A549 (cell line): Measurements from ENCODE around the gene GLIPR1L1. TPM values are rescaled to one million over a fixed set of nuclear protein-coding genes. Genes with fewer than 3 reads are reported as not detected.

ENCODE experiments used
- ATAC-seq, 2 experiments: fragments of 200-7000 bp in 1 of 2; fragments of >200 bp in 1 of 2; cut with Nextera tagmentation in 1 of 2; cut with Tn5 transposase in 1 of 2; 3 replicates each; pipeline versions ENCODE4 v1.8.0 to v1.9.1; 2018 to 2020; ENCODE audit warnings: mild to moderate bottlenecking in 1 of 2, moderate library complexity in 1 of 2
- CTCF ChIA-PET: fragments of 300-600 bp; sonication (Branson Sonifier 250); formaldehyde crosslinking; extraction: SDS; loops from one replicate; lab custom pipeline; 2021; ENCODE audit warnings: antibody characterized with exemption, inconsistent platforms; lab: Yijun Ruan, JAX
- POLR2A ChIA-PET: fragments of 350-600 bp; formaldehyde crosslinking; extraction: SDS; loops from one replicate; lab custom pipeline; 2021; ENCODE audit warnings: antibody characterized with exemption, inconsistent platforms; lab: Yijun Ruan, JAX
- DNase-seq, 2 experiments: peaks; one replicate each; pipeline versions ENCODE4 v3.0.0 to v3.0.0-alpha.2; 2011 to 2016; ENCODE audit warnings: low read depth in 1 of 2, low spot score in 1 of 2
- FAIRE-seq: peaks from 2 replicates; lab custom pipeline; 2011; peaks lifted over from hg19 to GRCh38; lab: Jason Lieb, UNC
- H3K27ac ChIP-seq, 2 experiments: fragments of >200 bp; sonication (Bioruptor Twin); formaldehyde crosslinking; 3 replicates each; pipeline ENCODE4 v1.5.1; 2016 to 2017
- H3K4me1 ChIP-seq: fragments of >200 bp; sonication (Bioruptor Twin); formaldehyde crosslinking; 3 replicates; pipeline ENCODE4 v1.6.1; 2016
- H3K4me2 ChIP-seq: fragments of >200 bp; sonication (Bioruptor Twin); formaldehyde crosslinking; 3 replicates; pipeline ENCODE4 v1.6.1; 2016
- H3K4me3 ChIP-seq: fragments of >200 bp; sonication (Bioruptor Twin); formaldehyde crosslinking; 3 replicates; pipeline ENCODE4 v1.5.1; 2016
- H3K9me3 ChIP-seq: fragments of >200 bp; sonication (Bioruptor Twin); formaldehyde crosslinking; 3 replicates; pipeline ENCODE4 v1.6.1; 2016
- CBX2 ChIP-seq: fragments of 200-600 bp; sonication (generic); IDR thresholded peaks from 2 replicates; pipeline ENCODE4 v1.6.1; 2016; ENCODE audit warnings: low read depth, mild to moderate bottlenecking, borderline replicate concordance
- CBX8 ChIP-seq: fragments of 200-600 bp; sonication (generic); IDR thresholded peaks from 2 replicates; pipeline ENCODE4 v1.6.1; 2016
- ESRRA ChIP-seq: fragments of 150-350 bp; IDR thresholded peaks from 2 replicates; pipeline ENCODE4 v1.6.1; 2014; ENCODE audit warnings: mild to moderate bottlenecking, low read length, borderline replicate concordance
- FOXS1 ChIP-seq: fragments of 250-450 bp; sonication (Bioruptor Pico); IDR thresholded peaks from 2 replicates; pipeline ENCODE4 v1.5.0; 2020; ENCODE audit warnings: mild to moderate bottlenecking, moderate library complexity
- HOXB13 ChIP-seq: fragments of 250-450 bp; sonication (Bioruptor Pico); IDR thresholded peaks from 2 replicates; pipeline ENCODE4 v1.5.0; 2020; ENCODE audit warnings: low read depth, mild to moderate bottlenecking, moderate library complexity
- JUN ChIP-seq, 2 experiments: fragments of >200 bp; sonication (Bioruptor Twin); formaldehyde crosslinking; IDR thresholded peaks; 2 replicates in 1 of 2; 3 replicates in 1 of 2; pipeline ENCODE4 v1.6.1; 2016 to 2017
- KDM1A ChIP-seq: fragments of 200-600 bp; sonication (generic); IDR thresholded peaks from 2 replicates; pipeline ENCODE4 v1.6.1; 2016; ENCODE audit warnings: low read depth, mild to moderate bottlenecking
- MAZ ChIP-seq: fragments of 150-350 bp; IDR thresholded peaks from 2 replicates; pipeline ENCODE4 v1.6.1; 2014; ENCODE audit warnings: antibody characterized with exemption, low read depth, low read length, borderline replicate concordance
- MYC ChIP-seq: IDR thresholded peaks from 2 replicates; pipeline ENCODE4 v1.6.1; 2012; ENCODE audit warnings: mild to moderate bottlenecking, inconsistent platforms, low read length, improper control_type of control experiment, borderline replicate concordance
- NPAS2 ChIP-seq: fragments of 250-450 bp; sonication (Bioruptor Pico); IDR thresholded peaks from 2 replicates; pipeline ENCODE4 v1.8.0; 2022; ENCODE audit warnings: mild to moderate bottlenecking, moderate library complexity, borderline replicate concordance
- NR3C1 ChIP-seq: fragments of >200 bp; sonication (Bioruptor Twin); formaldehyde crosslinking; IDR thresholded peaks from 3 replicates; pipeline ENCODE4 v1.6.1; 2017
- PHF8 ChIP-seq: fragments of 200-600 bp; sonication (generic); IDR thresholded peaks from 2 replicates; pipeline ENCODE4 v1.6.1; 2016; ENCODE audit warnings: low read depth, mild to moderate bottlenecking, antibody characterized with exemption, moderate library complexity, borderline replicate concordance
- POLR2A ChIP-seq: IDR thresholded peaks from 2 replicates; pipeline ENCODE4 v1.6.1; 2012; ENCODE audit warnings: mild to moderate bottlenecking, low read length
- POLR2AphosphoS2 ChIP-seq: conservative IDR thresholded peaks from 2 replicates; pipeline ENCODE4 v1.6.1; 2012; ENCODE audit warnings: low read length, improper control_type of control experiment, inconsistent platforms
- SREBF2 ChIP-seq: fragments of 450-650 bp; IDR thresholded peaks from 2 replicates; pipeline ENCODE4 v1.6.1; 2014; ENCODE audit warnings: mild to moderate bottlenecking, moderate library complexity
- TFCP2L1 ChIP-seq: fragments of 250-450 bp; sonication (Bioruptor Pico); IDR thresholded peaks from 2 replicates; pipeline ENCODE4 v1.5.0; 2021; ENCODE audit warnings: mild to moderate bottlenecking
- ZC3H11A ChIP-seq: fragments of 450-650 bp; IDR thresholded peaks from 2 replicates; pipeline ENCODE4 v1.6.1; 2014; ENCODE audit warnings: antibody characterized with exemption, mild to moderate bottlenecking
- WGBS: methylation state at CpG from one replicate; pipeline ENCODE4 v1.1.6; 2017; ENCODE audit errors: missing lambda C conversion rate; 5-methylcytosine and 5-hydroxymethylcytosine counted together
- polyA plus RNA-seq, 4 experiments: library from polyadenylated mRNA; depleted of rRNA in 3 of 4; stranded (reverse); fragments of >200 nt; fragmentation: RNase III in 1 of 4; extraction: RNeasy Plus Mini Kit Qiagen cat#74134 plus additional on column Dnase treatment in 1 of 4; gene quantifications; 2 replicates in 3 of 4; 3 replicates in 1 of 4; pipeline ENCODE4 v1.2.3, GENCODE V29; 2011 to 2017
- TF ChIP-seq, protein P1 (sequence below): fragments of >200 bp; sonication (Bioruptor Twin); formaldehyde crosslinking; IDR thresholded peaks from 3 replicates; pipeline ENCODE4 v1.6.1; 2016
- TF ChIP-seq, protein P2 (sequence below): fragments of 150-350 bp; IDR thresholded peaks from 2 replicates; pipeline ENCODE4 v1.6.1; 2014; ENCODE audit warnings: low read depth, mild to moderate bottlenecking, low read length
- TF ChIP-seq, protein P3 (sequence below): fragments of >200 bp; sonication (Bioruptor Twin); formaldehyde crosslinking; IDR thresholded peaks from 3 replicates; pipeline ENCODE4 v1.5.1; 2016
- TF ChIP-seq, protein P4 (sequence below): fragments of 250-450 bp; sonication (Bioruptor Pico); IDR thresholded peaks from 2 replicates; pipeline ENCODE4 v1.5.0; 2021; ENCODE audit warnings: mild to moderate bottlenecking, moderate library complexity, borderline replicate concordance
- TF ChIP-seq, protein P5 (sequence below): fragments of >200 bp; sonication (Bioruptor Twin); formaldehyde crosslinking; IDR thresholded peaks from 2 replicates; pipeline ENCODE4 v1.6.1; 2016
- TF ChIP-seq, protein P6 (sequence below): IDR thresholded peaks from 2 replicates; pipeline ENCODE4 v1.6.1; 2012

The GLIPR1L1 gene
- polyA plus RNA-seq, 2 of the 4 experiments (the other 2 are of a cell fraction), result not detected

DNA sequence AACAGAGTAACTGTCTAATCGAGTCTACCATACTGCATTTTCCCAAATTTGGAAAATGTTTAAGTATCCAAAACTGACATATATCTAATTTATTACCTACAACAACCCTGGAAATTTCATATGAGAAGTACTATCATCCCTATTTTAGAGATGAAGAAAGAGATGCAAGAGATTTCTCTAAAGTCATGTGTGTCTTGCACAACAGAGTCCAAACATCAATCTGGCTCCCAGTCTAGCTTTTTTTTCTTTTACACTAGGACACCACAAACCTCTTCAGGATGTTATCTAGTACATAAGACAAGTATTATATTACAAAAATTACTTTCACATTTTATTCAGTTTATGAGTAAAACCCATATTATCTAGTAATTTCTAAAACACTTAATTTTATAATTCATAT lies 43.5 kb upstream of the GLIPR1L1 start:
- Histone ChIP-seq H3K4me2 (no peak overlapping the region), H3K4me1 (no peaks in the 10 kb centered on the region), H3K27ac (no peak overlapping the region), H3K9me3 (no peaks in the 10 kb centered on the region), H3K4me3 (no peak overlapping the region)
- ATAC-seq (no peak), FAIRE-seq (no peak), DNase-seq (no peak)
- ChIA-PET POLR2A (no interaction called here), CTCF (no interaction called here)
- 81% methylated on average over 1 of the region's 1 CpG for WGBS
- TF ChIP-seq HOXB13 (CRISPR knock-in tag), result no peak
- TF ChIP-seq FOXS1, result no peak
- TF ChIP-seq, protein P1, sequence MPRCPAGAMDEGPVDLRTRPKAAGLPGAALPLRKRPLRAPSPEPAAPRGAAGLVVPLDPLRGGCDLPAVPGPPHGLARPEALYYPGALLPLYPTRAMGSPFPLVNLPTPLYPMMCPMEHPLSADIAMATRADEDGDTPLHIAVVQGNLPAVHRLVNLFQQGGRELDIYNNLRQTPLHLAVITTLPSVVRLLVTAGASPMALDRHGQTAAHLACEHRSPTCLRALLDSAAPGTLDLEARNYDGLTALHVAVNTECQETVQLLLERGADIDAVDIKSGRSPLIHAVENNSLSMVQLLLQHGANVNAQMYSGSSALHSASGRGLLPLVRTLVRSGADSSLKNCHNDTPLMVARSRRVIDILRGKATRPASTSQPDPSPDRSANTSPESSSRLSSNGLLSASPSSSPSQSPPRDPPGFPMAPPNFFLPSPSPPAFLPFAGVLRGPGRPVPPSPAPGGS, result no peak
- TF ChIP-seq ZC3H11A, result no peak
- no peak for TF ChIP-seq CBX8
- TF ChIP-seq POLR2A, result no peak
- TF ChIP-seq, protein P2, sequence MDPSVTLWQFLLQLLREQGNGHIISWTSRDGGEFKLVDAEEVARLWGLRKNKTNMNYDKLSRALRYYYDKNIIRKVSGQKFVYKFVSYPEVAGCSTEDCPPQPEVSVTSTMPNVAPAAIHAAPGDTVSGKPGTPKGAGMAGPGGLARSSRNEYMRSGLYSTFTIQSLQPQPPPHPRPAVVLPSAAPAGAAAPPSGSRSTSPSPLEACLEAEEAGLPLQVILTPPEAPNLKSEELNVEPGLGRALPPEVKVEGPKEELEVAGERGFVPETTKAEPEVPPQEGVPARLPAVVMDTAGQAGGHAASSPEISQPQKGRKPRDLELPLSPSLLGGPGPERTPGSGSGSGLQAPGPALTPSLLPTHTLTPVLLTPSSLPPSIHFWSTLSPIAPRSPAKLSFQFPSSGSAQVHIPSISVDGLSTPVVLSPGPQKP, result no peak
- TF ChIP-seq, protein P3, sequence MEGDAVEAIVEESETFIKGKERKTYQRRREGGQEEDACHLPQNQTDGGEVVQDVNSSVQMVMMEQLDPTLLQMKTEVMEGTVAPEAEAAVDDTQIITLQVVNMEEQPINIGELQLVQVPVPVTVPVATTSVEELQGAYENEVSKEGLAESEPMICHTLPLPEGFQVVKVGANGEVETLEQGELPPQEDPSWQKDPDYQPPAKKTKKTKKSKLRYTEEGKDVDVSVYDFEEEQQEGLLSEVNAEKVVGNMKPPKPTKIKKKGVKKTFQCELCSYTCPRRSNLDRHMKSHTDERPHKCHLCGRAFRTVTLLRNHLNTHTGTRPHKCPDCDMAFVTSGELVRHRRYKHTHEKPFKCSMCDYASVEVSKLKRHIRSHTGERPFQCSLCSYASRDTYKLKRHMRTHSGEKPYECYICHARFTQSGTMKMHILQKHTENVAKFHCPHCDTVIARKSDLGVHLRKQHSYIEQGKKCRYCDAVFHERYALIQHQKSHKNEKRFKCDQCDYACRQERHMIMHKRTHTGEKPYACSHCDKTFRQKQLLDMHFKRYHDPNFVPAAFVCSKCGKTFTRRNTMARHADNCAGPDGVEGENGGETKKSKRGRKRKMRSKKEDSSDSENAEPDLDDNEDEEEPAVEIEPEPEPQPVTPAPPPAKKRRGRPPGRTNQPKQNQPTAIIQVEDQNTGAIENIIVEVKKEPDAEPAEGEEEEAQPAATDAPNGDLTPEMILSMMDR, result no peak
- TF ChIP-seq, protein P4, sequence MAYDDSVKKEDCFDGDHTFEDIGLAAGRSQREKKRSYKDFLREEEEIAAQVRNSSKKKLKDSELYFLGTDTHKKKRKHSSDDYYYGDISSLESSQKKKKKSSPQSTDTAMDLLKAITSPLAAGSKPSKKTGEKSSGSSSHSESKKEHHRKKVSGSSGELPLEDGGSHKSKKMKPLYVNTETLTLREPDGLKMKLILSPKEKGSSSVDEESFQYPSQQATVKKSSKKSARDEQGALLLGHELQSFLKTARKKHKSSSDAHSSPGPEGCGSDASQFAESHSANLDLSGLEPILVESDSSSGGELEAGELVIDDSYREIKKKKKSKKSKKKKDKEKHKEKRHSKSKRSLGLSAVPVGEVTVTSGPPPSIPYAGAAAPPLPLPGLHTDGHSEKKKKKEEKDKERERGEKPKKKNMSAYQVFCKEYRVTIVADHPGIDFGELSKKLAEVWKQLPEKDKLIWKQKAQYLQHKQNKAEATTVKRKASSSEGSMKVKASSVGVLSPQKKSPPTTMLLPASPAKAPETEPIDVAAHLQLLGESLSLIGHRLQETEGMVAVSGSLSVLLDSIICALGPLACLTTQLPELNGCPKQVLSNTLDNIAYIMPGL (CRISPR knock-in tag), result no peak
- TF ChIP-seq, protein P5, sequence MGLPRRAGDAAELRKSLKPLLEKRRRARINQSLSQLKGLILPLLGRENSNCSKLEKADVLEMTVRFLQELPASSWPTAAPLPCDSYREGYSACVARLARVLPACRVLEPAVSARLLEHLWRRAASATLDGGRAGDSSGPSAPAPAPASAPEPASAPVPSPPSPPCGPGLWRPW, result no peak
- no peak for TF ChIP-seq ESRRA
- TF ChIP-seq POLR2AphosphoS2, result no peak
- TF ChIP-seq MYC, result no peak
- TF ChIP-seq, protein P6, sequence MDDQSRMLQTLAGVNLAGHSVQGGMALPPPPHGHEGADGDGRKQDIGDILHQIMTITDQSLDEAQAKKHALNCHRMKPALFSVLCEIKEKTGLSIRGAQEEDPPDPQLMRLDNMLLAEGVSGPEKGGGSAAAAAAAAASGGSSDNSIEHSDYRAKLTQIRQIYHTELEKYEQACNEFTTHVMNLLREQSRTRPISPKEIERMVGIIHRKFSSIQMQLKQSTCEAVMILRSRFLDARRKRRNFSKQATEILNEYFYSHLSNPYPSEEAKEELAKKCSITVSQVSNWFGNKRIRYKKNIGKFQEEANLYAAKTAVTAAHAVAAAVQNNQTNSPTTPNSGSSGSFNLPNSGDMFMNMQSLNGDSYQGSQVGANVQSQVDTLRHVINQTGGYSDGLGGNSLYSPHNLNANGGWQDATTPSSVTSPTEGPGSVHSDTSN, result no peak
- no peak for TF ChIP-seq JUN (IDR thresholded peaks at IDR 0.05)
- no peak for TF ChIP-seq SREBF2
- TF ChIP-seq KDM1A, result no peak

DNA sequence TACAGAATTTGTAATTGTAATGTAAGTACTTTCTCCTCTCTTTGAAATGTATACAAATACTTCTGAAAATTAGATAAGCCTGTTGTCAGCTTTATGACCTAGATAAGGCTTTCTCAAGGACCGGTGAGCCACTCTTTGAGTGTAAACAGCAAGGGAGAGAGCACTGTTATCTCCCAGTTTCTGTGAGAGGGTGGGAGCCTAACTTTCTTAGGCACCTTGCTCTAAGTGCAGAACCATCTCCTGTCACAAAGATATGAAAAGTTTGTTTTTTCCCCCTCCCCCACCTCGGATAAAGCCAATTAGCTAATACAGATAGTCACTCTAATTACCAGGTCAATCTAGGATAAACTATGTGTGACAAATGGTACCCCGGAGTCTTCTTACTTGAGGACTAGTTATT lies 40.1 kb upstream of the GLIPR1L1 start:
- POLR2A ChIA-PET, result no interaction called here
- FAIRE-seq (no peak), DNase-seq (no peak), ATAC-seq (no peak)
- Histone ChIP-seq H3K27ac (no peak overlapping the region), H3K4me3 (no peak overlapping the region), H3K4me2 (no peak overlapping the region), H3K4me1 (no peaks in the 10 kb centered on the region), H3K9me3 (no peaks in the 10 kb centered on the region)
- WGBS, result 72% methylated on average over 3 of the region's 3 CpGs
- TF ChIP-seq FOXS1, result no peak
- no peak for TF ChIP-seq CBX2
- TF ChIP-seq NPAS2, result no peak
- no peak for TF ChIP-seq NR3C1
- TF ChIP-seq TFCP2L1 (CRISPR knock-in tag), result no peak
- no peak for TF ChIP-seq MAZ
- no peak for TF ChIP-seq PHF8
- no peak for TF ChIP-seq POLR2A
- no peak for TF ChIP-seq HOXB13 (CRISPR knock-in tag)
- CTCF ChIA-PET, result interaction anchor here (1.1 kb wide), 1 partner anchor 10 kb away, joined by 3 read pairs; no protein-coding TSS in a partner anchor
